Psoas muscle (tissue), 8 donors: ENCODE measurements around the gene ITK. TPM values are rescaled to one million over a fixed set of nuclear protein-coding genes. Genes with fewer than 3 reads are reported as not detected.
"Not testable (repeated sequence)": the region's sequence is repeated elsewhere in the genome, so short reads cannot be mapped to it uniquely, and the experiment has no call there.

Source experiments
- ATAC-seq, 4 donors: fragments of 200-7000 bp; cut with Tn5 transposase; one replicate each; pipeline ENCODE4 v1.9.1; 2020; ENCODE audit warnings: moderate library complexity in 3 of 4, mild to moderate bottlenecking in 2 of 4
- DNase-seq, 2 donors: peaks; one replicate each; pipeline ENCODE4 v3.0.0-alpha.2; 2020
- H3K27ac ChIP-seq: fragments of 200-600 bp; one replicate; pipeline ENCODE4 v1.8.0; 2022
- H3K27me3 ChIP-seq, 3 donors: fragments of 200-600 bp in 1 of 3; one replicate each; pipeline versions ENCODE4 v1.6.1 to v1.8.0; 2013 to 2022; ENCODE audit warnings: low read length in 2 of 3, mild to moderate bottlenecking in 2 of 3, moderate library complexity in 1 of 3; ENCODE audit not compliant: insufficient read depth in 3 of 3
- H3K36me3 ChIP-seq, 2 donors: fragments of 200-600 bp in 1 of 2; one replicate each; pipeline versions ENCODE4 v1.6.1 to v1.8.0; 2013 to 2022; ENCODE audit warnings: low read depth in 1 of 2, mild to moderate bottlenecking in 1 of 2, moderate library complexity in 1 of 2; ENCODE audit not compliant: insufficient read depth in 1 of 2
- H3K4me1 ChIP-seq: fragments of 200-600 bp; one replicate; pipeline ENCODE4 v1.8.0; 2022
- H3K4me3 ChIP-seq: fragments of 200-600 bp; one replicate; pipeline ENCODE4 v1.8.0; 2022; ENCODE audit warnings: mild to moderate bottlenecking
- H3K9me3 ChIP-seq: fragments of 200-600 bp; one replicate; pipeline ENCODE4 v1.8.0; 2022
- WGBS, 3 donors: extraction: QIAGEN DNeasy Blood & Tissue Kit; methylation state at CpG; one replicate each; pipeline versions ENCODE4 v1.1.6 to v1.1.7; 2013; 5-methylcytosine and 5-hydroxymethylcytosine counted together
- intact Hi-C, 2 donors: fragments of 100-400 bp; cut with DNase I; formaldehyde crosslinking; loops; one replicate each; pipeline versions ENCODE4 v1.11.0 to v1.14.2; 2022
- polyA plus RNA-seq, 3 donors: library from polyadenylated mRNA; stranded (reverse); fragments of 200-250 nt; gene quantifications; one replicate each; pipeline ENCODE4 v1.2.3, GENCODE V29; 2013
- total RNA-seq, 4 donors: library from RNA; stranded (reverse); fragmentation: NEBNext Ultra II Directional in 2 of 4; extraction: Animal tissue kit (Norgen Biotek cat#: 25700) in 2 of 4; gene quantifications; one replicate each; pipeline versions ENCODE4 v1.2.1 to v1.2.4, GENCODE V29; 2021 to 2023
- TF ChIP-seq, protein P1 (sequence below): fragments of 200-600 bp; IDR thresholded peaks from one replicate; pipeline ENCODE4 v1.8.0; 2022; ENCODE audit warnings: antibody characterized with exemption
- donor health status: healthy with polysubstance abuse.
- donor health status: DM: no; HTN: no; CAD: no; lungs with moderate emphysema.
- donor health status: Bipolar disorder and iron deficiency.
- donor health status: healthy.
- donor health status: DM: yes; HTN: yes; CAD: no.
- donor health status: DM: no; HTN: no; CAD: no.
- donor health status: DM: no; HTN: no; CAD: no.
- donor health status: DM: yes; HTN: yes; CAD: no.

Gene ITK
- total and polyA plus RNA-seq, 7 donors: 0.04 to 1.0 (median 0.28) TPM

DNA sequence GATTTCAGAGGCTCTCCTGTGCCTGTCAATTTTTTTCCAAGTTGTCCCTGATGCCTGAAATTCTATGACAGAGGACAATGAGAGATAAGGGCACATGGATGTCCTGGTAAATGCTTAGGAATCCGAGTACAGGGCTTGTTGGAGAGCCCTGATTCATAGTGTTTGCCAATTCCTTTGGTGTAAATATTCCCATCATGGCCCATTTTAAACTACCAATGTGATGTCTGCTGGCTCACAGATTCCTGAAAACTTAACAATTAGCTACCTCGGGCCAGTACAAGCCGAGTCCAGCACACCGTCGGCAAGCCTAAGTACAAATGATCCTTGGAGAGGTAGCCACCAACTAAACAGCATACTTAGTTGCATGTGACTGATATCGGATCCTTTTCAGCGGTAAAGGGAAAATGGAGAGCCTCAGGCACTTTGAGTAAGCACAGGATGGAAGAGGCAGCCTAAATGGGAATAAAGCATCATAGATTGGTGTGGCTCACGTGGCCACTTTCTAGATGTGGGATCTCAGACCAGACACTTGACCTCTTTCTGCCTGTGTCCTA is 3.6 kb downstream of the ITK start:
- Histone ChIP-seq H3K9me3 (no peaks in the 10 kb centered on the region), H3K4me3 (no peak overlapping the region), H3K36me3 (no peaks in the 10 kb centered on the region), H3K4me1 (no peaks in the 10 kb centered on the region), H3K27me3 (peaks cover 0 to 2% (median 0%) of the 10 kb centered on the region in 3 donors), H3K27ac (no peak overlapping the region)
- no peak for ATAC-seq
- intact Hi-C loops: no loop called here
- 75 to 89% (median 77%) methylated on average over 8 of the region's 8 CpGs for WGBS, 3 donors
- DNase-seq: no peak
- TF ChIP-seq, protein P1, sequence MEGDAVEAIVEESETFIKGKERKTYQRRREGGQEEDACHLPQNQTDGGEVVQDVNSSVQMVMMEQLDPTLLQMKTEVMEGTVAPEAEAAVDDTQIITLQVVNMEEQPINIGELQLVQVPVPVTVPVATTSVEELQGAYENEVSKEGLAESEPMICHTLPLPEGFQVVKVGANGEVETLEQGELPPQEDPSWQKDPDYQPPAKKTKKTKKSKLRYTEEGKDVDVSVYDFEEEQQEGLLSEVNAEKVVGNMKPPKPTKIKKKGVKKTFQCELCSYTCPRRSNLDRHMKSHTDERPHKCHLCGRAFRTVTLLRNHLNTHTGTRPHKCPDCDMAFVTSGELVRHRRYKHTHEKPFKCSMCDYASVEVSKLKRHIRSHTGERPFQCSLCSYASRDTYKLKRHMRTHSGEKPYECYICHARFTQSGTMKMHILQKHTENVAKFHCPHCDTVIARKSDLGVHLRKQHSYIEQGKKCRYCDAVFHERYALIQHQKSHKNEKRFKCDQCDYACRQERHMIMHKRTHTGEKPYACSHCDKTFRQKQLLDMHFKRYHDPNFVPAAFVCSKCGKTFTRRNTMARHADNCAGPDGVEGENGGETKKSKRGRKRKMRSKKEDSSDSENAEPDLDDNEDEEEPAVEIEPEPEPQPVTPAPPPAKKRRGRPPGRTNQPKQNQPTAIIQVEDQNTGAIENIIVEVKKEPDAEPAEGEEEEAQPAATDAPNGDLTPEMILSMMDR: no peak

DNA sequence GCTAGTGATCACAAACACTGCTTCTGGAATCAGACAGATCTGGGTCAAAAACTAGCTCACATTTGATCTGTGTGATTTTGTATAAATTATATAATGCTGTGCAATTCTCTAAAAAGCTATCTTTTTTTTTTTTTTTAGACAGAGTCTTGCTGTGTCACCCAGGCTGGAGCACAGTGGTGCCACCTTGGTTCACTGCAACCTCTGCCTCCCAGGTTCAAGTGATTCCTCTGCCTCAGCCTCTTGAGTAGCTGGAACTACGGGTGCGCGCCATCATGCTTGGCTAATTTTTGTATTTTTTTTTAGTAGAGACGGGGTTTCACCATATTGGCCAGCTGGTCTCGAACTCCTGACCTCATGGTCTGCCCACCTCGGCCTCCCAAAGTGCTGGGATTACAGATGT is 4.5 kb downstream of the ITK start:
- WGBS, 3 donors: 87 to 90% (median 87%) methylated on average over 6 of the region's 6 CpGs
- H3K4me3 ChIP-seq, intact Hi-C loops, H3K36me3 ChIP-seq, ATAC-seq, H3K9me3 ChIP-seq, DNase-seq, H3K27ac ChIP-seq, H3K4me1 ChIP-seq, H3K27me3 ChIP-seq: not testable (repeated sequence)

DNA sequence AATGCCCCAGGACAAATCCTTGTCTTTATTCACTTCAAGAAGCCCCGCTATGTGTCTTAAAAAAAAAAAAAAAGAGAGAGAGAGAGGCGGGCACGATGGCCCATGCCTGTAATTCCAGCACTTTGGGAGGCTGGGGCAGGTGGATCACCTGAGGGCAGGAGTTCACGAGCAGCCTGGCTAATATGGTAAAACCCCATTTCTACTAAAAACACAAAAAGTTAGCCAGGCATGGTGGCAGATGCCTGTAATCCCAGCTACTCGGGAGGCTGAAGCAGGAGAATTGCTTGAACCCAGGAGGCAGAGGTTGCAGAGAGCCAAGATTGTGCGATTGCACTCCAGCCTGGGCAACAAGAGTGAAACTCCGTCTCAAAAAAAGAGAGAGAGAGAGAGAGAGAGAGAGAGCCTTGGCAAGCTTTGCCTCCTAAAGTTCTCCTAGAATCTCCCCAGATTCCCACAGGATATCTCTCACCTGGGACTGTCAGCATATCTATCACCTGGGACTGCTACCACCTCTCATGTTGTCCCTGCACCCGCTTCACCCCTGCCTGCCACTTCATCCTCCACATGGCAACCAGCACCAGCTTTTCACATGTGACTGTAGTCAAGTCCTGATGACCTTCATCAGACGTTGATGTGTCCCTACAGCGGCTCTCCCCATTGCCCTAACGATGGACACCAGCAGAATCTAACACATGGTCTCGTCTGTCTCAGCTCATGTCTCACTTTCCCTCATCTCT is 5.8 kb downstream of the ITK start:
- DNase-seq (no peak), ATAC-seq (no peak)
- intact Hi-C loops: no loop called here
- Histone ChIP-seq H3K4me3 (no peak overlapping the region), H3K4me1 (no peaks in the 10 kb centered on the region), H3K27ac (no peak overlapping the region), H3K36me3 (no peaks in the 10 kb centered on the region), H3K27me3 (peaks cover 0 to 3% (median 3%) of the 10 kb centered on the region in 3 donors), H3K9me3 (no peaks in the 10 kb centered on the region)
- WGBS, 3 donors: 76 to 78% (median 77%) methylated on average over 12 of the region's 12 CpGs
- TF ChIP-seq, protein P1: no peak

DNA sequence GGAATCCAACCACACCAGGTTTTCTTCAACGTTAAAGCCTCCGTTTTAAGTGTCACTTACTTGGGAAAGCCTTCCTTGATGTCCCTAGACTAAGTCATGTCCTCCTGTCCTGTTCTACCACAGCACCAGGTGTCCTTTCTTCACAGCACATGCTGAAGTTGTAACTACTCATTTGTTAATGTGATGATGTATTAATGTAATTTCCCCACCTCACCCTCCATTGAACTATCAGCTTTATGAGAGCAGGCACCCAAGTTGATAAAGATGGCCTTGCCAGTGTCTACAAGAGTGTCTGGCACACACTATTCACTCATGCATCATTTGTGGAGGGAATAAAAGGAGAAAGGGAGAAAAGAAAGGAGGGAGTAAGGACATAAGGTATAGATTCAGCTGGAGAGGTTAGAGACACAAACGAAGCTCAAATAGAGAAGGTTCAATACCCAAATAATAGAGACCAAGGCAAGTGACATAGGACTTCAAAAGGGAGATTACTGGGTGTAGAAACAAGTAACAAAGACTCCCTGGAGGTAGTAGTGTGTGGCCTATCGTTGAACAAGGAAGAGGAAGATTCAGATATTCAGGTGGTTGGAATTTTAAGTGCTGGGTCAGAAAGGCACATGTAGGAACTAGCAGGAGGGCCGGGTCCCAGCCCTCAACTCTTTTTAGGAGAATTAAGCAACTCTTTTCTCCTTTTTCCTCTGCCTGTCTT is 6.6 kb downstream of the ITK start:
- Histone ChIP-seq H3K36me3 (no peaks in the 10 kb centered on the region), H3K4me1 (no peaks in the 10 kb centered on the region), H3K27ac (no peak overlapping the region), H3K4me3 (no peak overlapping the region), H3K27me3 (peaks cover 0 to 3% (median 3%) of the 10 kb centered on the region in 3 donors), H3K9me3 (no peaks in the 10 kb centered on the region)
- 61 to 68% (median 63%) methylated on average over 5 of the region's 5 CpGs for WGBS, 3 donors
- no peak for DNase-seq
- intact Hi-C loops: no loop called here
- ATAC-seq: no peak
- TF ChIP-seq, protein P1: no peak

DNA sequence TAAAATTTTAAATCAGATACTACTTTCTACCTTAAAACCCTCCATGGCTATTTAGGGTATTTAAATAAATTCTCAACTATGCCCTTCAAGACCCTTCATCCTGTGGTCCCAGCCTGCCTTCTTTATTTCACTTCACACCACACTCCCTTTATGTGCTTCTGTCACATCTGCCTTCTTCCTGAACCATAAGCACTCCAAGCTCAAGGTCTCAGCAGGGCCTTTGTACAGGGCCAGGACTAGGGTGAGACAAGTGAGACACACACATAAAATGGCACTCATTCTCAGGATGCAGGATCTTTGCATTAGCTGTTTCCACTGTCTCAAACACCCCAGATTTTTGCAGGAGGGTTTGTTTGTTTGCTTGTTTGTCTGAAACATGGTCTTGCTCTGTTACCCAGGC is 7.6 kb downstream of the ITK start:
- H3K9me3 ChIP-seq: no peaks in the 10 kb centered on the region
- TF ChIP-seq, protein P1: no peak
- H3K27me3 ChIP-seq: peaks cover 0 to 3% (median 3%) of the 10 kb centered on the region in 3 donors
- no peak overlapping the region for H3K4me3 ChIP-seq
- ATAC-seq (no peak), DNase-seq (no peak)
- no peaks in the 10 kb centered on the region for H3K4me1 ChIP-seq
- intact Hi-C loops: no loop called here
- no peak overlapping the region for H3K27ac ChIP-seq
- no peaks in the 10 kb centered on the region for H3K36me3 ChIP-seq
